T-helper 1 cell treated with Interleukin-12 subunit alpha and Interleukin-12 subunit beta and Interleukin-4 antibody, amounts not matched to agents 30 μg/mL and 1 μg/mL, for 36 hours (primary cell): ENCODE data around the gene GRID2.

Experiments used
- H3K27ac Mint-ChIP-seq: one replicate; pipeline ENCODE4 v1.8.0; 2021; ENCODE audit warnings: mild to moderate bottlenecking, mixed read lengths
- H3K27me3 Mint-ChIP-seq: one replicate; pipeline ENCODE4 v1.8.0; 2021; ENCODE audit warnings: low read depth, mixed read lengths
- H3K36me3 Mint-ChIP-seq: one replicate; pipeline ENCODE4 v1.8.0; 2021; ENCODE audit warnings: low read depth, mixed read lengths
- H3K4me1 Mint-ChIP-seq: one replicate; pipeline ENCODE4 v1.8.0; 2021; ENCODE audit warnings: low read depth, mixed read lengths
- H3K4me3 Mint-ChIP-seq: one replicate; pipeline ENCODE4 v1.8.0; 2021; ENCODE audit warnings: mild to moderate bottlenecking, moderate library complexity, mixed read lengths
- H3K9me3 Mint-ChIP-seq: one replicate; pipeline ENCODE4 v1.8.0; 2021; ENCODE audit warnings: mixed read lengths

GRID2 gene

DNA sequence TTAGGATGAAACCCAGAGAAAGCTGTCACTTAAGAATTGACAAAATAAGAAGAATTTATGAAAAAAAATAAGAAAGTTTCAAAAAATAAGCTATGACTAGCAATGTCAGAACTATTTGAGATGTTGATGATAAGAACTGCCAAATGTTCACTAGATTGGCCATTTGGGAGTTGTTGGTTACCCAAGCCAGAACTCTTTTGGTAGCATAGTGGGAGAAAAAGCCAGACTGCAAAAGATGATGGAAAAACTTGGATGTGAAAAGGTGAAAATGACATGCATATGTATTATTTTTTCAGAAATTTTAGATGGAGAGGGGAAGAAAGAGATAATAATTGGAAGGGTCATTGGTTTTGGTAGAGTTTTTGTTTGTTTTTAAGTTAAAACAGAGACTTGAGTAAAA lies 1127.6 kb downstream of the GRID2 start:
- H3K36me3 Mint-ChIP-seq = no peaks in the 10 kb centered on the region
- H3K9me3 Mint-ChIP-seq = no peaks in the 10 kb centered on the region
- H3K4me1 Mint-ChIP-seq = no peaks in the 10 kb centered on the region
- H3K27me3 Mint-ChIP-seq = no peaks in the 10 kb centered on the region
- no peak overlapping the region for H3K27ac Mint-ChIP-seq
- H3K4me3 Mint-ChIP-seq = no peak overlapping the region

- H3K27ac Mint-ChIP-seq = no peak overlapping the region
- H3K4me3 Mint-ChIP-seq = no peak overlapping the region
- peaks cover 4% of the 10 kb centered on the region for H3K9me3 Mint-ChIP-seq
- no peaks in the 10 kb centered on the region for H3K4me1 Mint-ChIP-seq
- H3K27me3 Mint-ChIP-seq = no peaks in the 10 kb centered on the region
- no peaks in the 10 kb centered on the region for H3K36me3 Mint-ChIP-seq
These were observed 1130.1 kb downstream of the GRID2 start for GRCh38 chr4:93433840-93434239.

- H3K4me1 Mint-ChIP-seq = no peaks in the 10 kb centered on the region
- peaks cover 17% of the 10 kb centered on the region for H3K9me3 Mint-ChIP-seq
- no peak overlapping the region for H3K4me3 Mint-ChIP-seq
- no peaks in the 10 kb centered on the region for H3K36me3 Mint-ChIP-seq
- H3K27ac Mint-ChIP-seq = no peak overlapping the region
- no peaks in the 10 kb centered on the region for H3K27me3 Mint-ChIP-seq
These were observed 1132.3 kb downstream of the GRID2 start for GRCh38 chr4:93436000-93436626.

- no peaks in the 10 kb centered on the region for H3K4me1 Mint-ChIP-seq
- no peak overlapping the region for H3K27ac Mint-ChIP-seq
- H3K4me3 Mint-ChIP-seq = no peak overlapping the region
- peaks cover 17% of the 10 kb centered on the region for H3K9me3 Mint-ChIP-seq
- H3K27me3 Mint-ChIP-seq = no peaks in the 10 kb centered on the region
- no peaks in the 10 kb centered on the region for H3K36me3 Mint-ChIP-seq
These were observed 1134.2 kb downstream of the GRID2 start for GRCh38 chr4:93437991-93438390.

- Mint-ChIP-seq H3K4me3 (no peak overlapping the region), H3K9me3 (peaks cover 4% of the 10 kb centered on the region), H3K4me1 (no peaks in the 10 kb centered on the region), H3K27ac (no peak overlapping the region), H3K27me3 (no peaks in the 10 kb centered on the region), H3K36me3 (no peaks in the 10 kb centered on the region)
These were observed 1141.1 kb downstream of the GRID2 start for GRCh38 chr4:93444860-93445259.

- H3K27ac Mint-ChIP-seq = no peak overlapping the region
- no peaks in the 10 kb centered on the region for H3K27me3 Mint-ChIP-seq
- H3K9me3 Mint-ChIP-seq = no peaks in the 10 kb centered on the region
- no peaks in the 10 kb centered on the region for H3K4me1 Mint-ChIP-seq
- H3K4me3 Mint-ChIP-seq = no peak overlapping the region
- no peaks in the 10 kb centered on the region for H3K36me3 Mint-ChIP-seq
These were observed 1142.3 kb downstream of the GRID2 start for GRCh38 chr4:93446038-93446437.

- H3K27ac Mint-ChIP-seq = no peak overlapping the region
- no peaks in the 10 kb centered on the region for H3K36me3 Mint-ChIP-seq
- H3K4me1 Mint-ChIP-seq = no peaks in the 10 kb centered on the region
- no peaks in the 10 kb centered on the region for H3K9me3 Mint-ChIP-seq
- no peaks in the 10 kb centered on the region for H3K27me3 Mint-ChIP-seq
- H3K4me3 Mint-ChIP-seq = no peak overlapping the region
These were observed 1145.0 kb downstream of the GRID2 start for GRCh38 chr4:93448691-93449293.

DNA sequence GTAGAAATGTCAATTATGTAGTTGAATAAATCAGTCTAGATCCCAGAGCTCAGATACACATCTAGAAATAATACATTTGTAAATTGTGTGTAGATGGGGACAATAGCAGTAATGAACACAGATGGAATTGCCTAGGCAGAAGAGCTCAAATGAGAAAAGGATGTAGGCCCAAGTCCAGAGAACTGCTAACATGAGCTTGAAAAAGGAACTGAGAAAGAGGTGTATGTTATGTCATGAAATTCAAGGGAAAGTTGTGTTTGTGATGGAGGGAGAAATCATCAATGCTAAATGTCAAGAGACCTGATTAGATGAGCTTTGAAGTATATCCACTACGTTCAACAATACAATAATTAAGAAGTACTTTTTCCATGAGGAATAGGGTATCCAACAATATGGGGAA lies 1148.2 kb downstream of the GRID2 start:
- Mint-ChIP-seq H3K27ac (no peak overlapping the region), H3K36me3 (no peaks in the 10 kb centered on the region), H3K27me3 (no peaks in the 10 kb centered on the region), H3K4me3 (no peak overlapping the region), H3K9me3 (no peaks in the 10 kb centered on the region), H3K4me1 (no peaks in the 10 kb centered on the region)

GRCh38 chr4:93461541-93461940 lies 1157.8 kb downstream of the GRID2 start:
- Mint-ChIP-seq H3K4me3 (no peak overlapping the region), H3K9me3 (no peaks in the 10 kb centered on the region), H3K36me3 (no peaks in the 10 kb centered on the region), H3K4me1 (no peaks in the 10 kb centered on the region), H3K27me3 (no peaks in the 10 kb centered on the region), H3K27ac (no peak overlapping the region)

DNA sequence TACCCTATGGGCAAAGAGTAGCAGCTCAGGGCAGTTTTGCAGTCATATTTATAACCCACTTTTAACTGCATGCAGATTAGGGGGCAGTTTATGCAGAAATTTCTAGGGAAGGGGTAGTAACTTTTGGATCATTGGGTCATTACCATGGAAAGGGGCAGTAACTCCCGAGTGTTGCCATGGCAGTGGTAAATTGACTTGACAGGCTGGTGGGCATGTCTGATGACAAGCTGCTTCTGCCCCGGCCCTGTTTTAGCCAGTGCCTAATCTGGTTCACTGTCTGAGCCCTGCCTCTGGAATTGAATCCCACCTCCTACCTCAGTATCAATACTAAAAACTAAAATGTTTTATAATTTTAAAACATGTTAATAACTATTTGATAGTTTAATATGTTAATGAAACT lies 1162.7 kb downstream of the GRID2 start:
- H3K36me3 Mint-ChIP-seq = no peaks in the 10 kb centered on the region
- H3K27ac Mint-ChIP-seq = no peak overlapping the region
- H3K27me3 Mint-ChIP-seq = no peaks in the 10 kb centered on the region
- no peak overlapping the region for H3K4me3 Mint-ChIP-seq
- H3K4me1 Mint-ChIP-seq = no peaks in the 10 kb centered on the region
- no peaks in the 10 kb centered on the region for H3K9me3 Mint-ChIP-seq

- Mint-ChIP-seq H3K4me1 (no peaks in the 10 kb centered on the region), H3K4me3 (no peak overlapping the region), H3K27me3 (no peaks in the 10 kb centered on the region), H3K9me3 (no peaks in the 10 kb centered on the region), H3K36me3 (no peaks in the 10 kb centered on the region), H3K27ac (no peak overlapping the region)
These were observed 1163.9 kb downstream of the GRID2 start for GRCh38 chr4:93467484-93468155.

DNA sequence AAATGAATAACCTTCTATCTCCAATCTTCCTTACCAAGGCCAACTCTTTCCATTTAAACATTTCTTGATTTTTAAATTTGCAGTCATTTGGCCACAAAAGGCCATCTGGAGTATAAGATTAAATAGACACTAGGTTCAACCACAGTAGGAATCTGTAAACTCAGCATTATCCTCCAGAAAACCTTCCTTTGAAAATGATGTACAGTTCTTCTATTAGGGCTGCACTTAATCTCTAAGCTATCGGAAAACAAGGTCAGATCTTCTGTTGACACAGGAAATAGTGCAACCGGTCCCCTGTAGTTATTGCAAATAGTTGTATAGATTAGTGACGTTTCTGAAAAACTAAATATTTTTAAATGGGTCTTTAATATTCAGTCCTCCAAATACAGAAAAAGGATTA lies 1165.8 kb downstream of the GRID2 start:
- H3K27me3 Mint-ChIP-seq = no peaks in the 10 kb centered on the region
- no peaks in the 10 kb centered on the region for H3K36me3 Mint-ChIP-seq
- no peaks in the 10 kb centered on the region for H3K9me3 Mint-ChIP-seq

GRCh38 chr4:93475730-93476129 lies 1172.0 kb downstream of the GRID2 start:
- no peaks in the 10 kb centered on the region for H3K27me3 Mint-ChIP-seq
- no peaks in the 10 kb centered on the region for H3K4me1 Mint-ChIP-seq
- H3K27ac Mint-ChIP-seq = no peak overlapping the region
- H3K9me3 Mint-ChIP-seq = no peaks in the 10 kb centered on the region
- H3K4me3 Mint-ChIP-seq = no peak overlapping the region
- no peaks in the 10 kb centered on the region for H3K36me3 Mint-ChIP-seq

More for the DNA sequence above, 1165.8 kb downstream of the GRID2 start:
- Mint-ChIP-seq H3K4me3 (no peak overlapping the region), H3K27ac (no peak overlapping the region), H3K4me1 (no peaks in the 10 kb centered on the region)

- no peaks in the 10 kb centered on the region for H3K9me3 Mint-ChIP-seq
- no peaks in the 10 kb centered on the region for H3K36me3 Mint-ChIP-seq
- H3K27me3 Mint-ChIP-seq = no peaks in the 10 kb centered on the region
- no peaks in the 10 kb centered on the region for H3K4me1 Mint-ChIP-seq
- H3K4me3 Mint-ChIP-seq = no peak overlapping the region
- H3K27ac Mint-ChIP-seq = no peak overlapping the region
These were observed 1175.0 kb downstream of the GRID2 start for GRCh38 chr4:93478805-93479204.

DNA sequence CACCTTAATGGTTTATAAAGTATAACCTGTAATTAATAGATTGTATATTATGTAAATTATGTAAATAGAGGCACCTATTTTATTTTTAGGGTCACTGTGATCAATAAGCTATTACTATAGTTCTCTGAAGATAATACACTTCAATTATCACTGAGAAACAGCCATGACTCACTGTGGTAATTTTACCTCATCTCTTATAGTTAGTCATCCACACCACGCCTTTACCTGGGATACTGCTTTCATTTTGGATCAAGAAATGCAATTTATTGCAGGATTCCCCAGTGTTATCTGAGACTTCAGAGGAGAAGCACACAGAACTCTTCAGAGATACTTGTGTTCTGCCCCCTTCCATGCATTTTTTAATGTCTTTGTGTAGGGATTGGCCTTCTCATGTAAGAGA lies 1176.7 kb downstream of the GRID2 start:
- Mint-ChIP-seq H3K36me3 (no peaks in the 10 kb centered on the region), H3K4me1 (no peaks in the 10 kb centered on the region), H3K27me3 (no peaks in the 10 kb centered on the region), H3K27ac (no peak overlapping the region), H3K9me3 (no peaks in the 10 kb centered on the region), H3K4me3 (no peak overlapping the region)
